Activated T-cell treated with anti-CD3 and anti-CD28 coated beads for 1 hour (primary cell): ENCODE measurements around the gene RRAGD.

Experiments used
- DNase-seq: peaks from one replicate; pipeline ENCODE4 v3.0.0-alpha.2; 2020; ENCODE audit warnings: low read depth

Gene RRAGD

DNA sequence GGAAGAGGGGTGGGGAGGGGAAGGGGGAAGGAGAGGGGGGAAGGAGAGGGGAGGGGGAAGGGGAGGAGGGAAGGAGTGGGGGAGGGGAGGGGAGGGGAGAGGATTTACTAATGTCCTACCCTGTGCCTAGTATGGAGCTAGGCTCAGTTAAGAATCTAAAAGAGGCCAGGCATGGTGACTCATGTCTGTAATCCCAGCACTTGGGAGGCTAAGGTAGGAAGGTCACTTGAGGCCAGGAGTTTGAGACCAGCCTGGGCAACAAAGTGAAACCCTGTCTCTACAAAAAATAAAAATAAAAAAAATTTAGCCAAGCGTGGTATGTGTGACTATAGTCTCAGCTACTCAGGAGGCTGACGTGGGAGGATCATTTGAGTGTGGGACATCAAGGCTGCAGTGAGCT, 72.5 kb downstream of the RRAGD start:
- no peak for DNase-seq

- DNase-seq = no peak
Observed at GRCh38 chr6:89335164-89335563, 76.9 kb downstream of the RRAGD start.

- DNase-seq = no peak
Observed at GRCh38 chr6:89330910-89331309, 81.2 kb downstream of the RRAGD start.

- DNase-seq = no peak
Observed at GRCh38 chr6:89328976-89329375, 83.1 kb downstream of the RRAGD start.

GRCh38 chr6:89324304-89324703, 87.8 kb downstream of the RRAGD start:
- DNase-seq = no peak

- no peak for DNase-seq
Observed at GRCh38 chr6:89323511-89323971, 88.5 kb downstream of the RRAGD start.

DNA sequence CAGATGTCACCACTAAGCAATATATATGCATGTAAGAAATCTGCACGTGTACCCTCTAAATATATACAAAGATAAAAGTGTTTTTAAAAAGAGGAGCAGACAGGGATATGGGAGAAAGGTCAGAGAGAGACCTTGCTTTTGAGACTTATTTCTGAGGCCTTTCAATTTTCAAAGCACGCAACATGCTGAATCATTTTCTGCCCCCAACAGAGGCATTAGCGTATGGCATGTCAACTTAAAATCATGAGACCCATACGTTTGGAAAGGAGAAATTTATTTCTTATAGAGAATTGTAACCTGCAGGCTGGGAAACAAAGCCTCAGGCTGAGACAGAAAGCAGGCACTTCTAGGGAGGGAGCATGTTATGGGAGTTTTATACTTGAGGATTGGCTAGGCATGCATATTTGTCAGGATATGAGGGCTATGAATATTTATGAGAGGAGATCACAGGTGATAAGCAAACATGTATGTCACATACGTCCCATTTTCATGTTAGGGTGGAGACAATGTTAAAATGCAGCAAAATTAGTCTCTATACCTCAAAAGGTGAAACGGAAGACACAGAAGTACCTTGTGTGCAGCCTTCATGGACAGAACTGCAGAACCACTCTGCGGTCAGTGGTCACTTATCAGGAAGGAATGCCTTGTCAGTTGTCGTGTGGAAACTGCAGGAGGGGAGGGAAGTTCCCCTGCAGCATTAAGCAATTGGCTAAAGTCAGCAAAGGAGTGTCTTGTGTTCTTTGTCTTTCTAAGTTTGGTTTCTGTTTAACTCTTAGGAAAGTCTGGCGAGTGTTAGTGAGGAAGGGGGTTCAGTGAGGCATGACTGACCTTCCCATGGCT, 90.7 kb downstream of the RRAGD start:
- no peak for DNase-seq

DNA sequence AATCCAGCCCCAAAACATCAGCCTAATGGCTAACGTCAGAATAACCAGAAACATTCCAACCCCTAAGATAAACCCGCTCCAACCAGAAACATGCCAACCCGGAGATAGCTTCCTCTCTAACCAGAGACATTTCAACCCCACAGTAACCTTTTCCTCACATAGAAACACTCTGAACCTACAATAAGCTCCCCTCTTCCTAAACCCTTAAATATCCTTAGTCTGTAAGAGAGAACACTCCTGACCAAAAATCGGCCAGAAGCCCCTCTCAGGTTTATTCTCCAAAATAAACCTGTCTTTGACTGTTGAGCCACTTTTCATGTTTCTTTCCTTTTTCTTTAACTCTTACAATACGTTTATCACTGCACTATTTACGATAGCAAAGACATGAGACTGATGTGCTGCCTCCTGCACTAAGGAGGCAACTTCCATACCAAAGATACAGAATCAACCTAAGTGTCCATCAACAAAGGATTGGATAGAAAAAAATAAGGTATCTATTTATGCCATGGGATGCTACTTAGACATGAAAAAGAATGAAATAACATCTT, 92.0 kb downstream of the RRAGD start:
- DNase-seq = no peak

- DNase-seq = no peak
Observed at GRCh38 chr6:89317067-89317466, 95.0 kb downstream of the RRAGD start.

DNA sequence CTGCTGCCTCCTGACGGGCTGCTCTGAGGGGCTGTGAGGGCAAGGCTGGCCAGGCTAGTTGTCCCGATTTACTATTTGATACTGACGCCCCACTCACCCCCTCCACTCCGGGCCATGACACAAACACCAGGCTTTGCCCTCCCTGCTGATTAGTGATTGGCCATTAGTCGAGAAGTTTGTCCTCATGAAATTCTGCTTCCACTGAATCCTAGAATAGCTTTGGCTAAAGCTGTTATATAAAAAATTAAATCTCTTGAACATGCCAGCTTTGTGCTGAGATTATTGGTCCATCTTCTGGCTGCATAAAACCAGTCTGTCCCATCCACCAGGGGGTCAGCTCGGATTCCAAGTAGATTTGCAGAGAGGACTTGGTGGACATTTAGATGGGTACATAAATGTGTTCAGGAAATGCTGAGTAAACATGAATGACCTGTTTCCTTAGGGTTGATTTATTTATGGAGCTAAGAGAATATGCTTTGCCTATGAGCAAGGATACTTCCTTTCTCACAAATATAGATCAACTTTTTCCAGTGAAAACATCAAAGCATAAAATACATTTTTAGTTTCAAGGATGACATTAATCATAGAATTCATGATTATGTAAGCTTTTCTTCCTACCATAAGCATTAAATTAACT, 96.7 kb downstream of the RRAGD start, which contains the start of gene GABRR2:
GABRR2 (minus strand) TSS at position 51 of the 637 bp plus-strand sequence. CDS start 134 bp downstream, outside the sequence.
- DNase-seq = no peak

- DNase-seq = no peak
Observed at GRCh38 chr6:89314692-89315091, 97.4 kb downstream of the RRAGD start.
